A549 (cell line): ENCODE results near the gene ATF7IP2. TPM values are rescaled to one million over a fixed set of nuclear protein-coding genes. Genes with fewer than 3 reads are reported as not detected.
A peak's percentile ranks its signal among the peaks of the same experiment; 100 is the strongest.
"Not testable (repeated sequence)": the region's sequence is repeated elsewhere in the genome, so short reads cannot be mapped to it uniquely, and the experiment has no call there.

Experiments
- ATAC-seq, 2 experiments: fragments of 200-7000 bp in 1 of 2; fragments of >200 bp in 1 of 2; cut with Nextera tagmentation in 1 of 2; cut with Tn5 transposase in 1 of 2; 3 replicates each; pipeline versions ENCODE4 v1.8.0 to v1.9.1; 2018 to 2020; ENCODE audit warnings: mild to moderate bottlenecking in 1 of 2, moderate library complexity in 1 of 2
- CTCF ChIA-PET: fragments of 300-600 bp; sonication (Branson Sonifier 250); formaldehyde crosslinking; extraction: SDS; loops from one replicate; lab custom pipeline; 2021; ENCODE audit warnings: antibody characterized with exemption, inconsistent platforms; lab: Yijun Ruan, JAX
- POLR2A ChIA-PET: fragments of 350-600 bp; formaldehyde crosslinking; extraction: SDS; loops from one replicate; lab custom pipeline; 2021; ENCODE audit warnings: antibody characterized with exemption, inconsistent platforms; lab: Yijun Ruan, JAX
- DNase-seq, 2 experiments: peaks; one replicate each; pipeline versions ENCODE4 v3.0.0 to v3.0.0-alpha.2; 2011 to 2016; ENCODE audit warnings: low read depth in 1 of 2, low spot score in 1 of 2
- FAIRE-seq: peaks from 2 replicates; lab custom pipeline; 2011; peaks lifted over from hg19 to GRCh38; lab: Jason Lieb, UNC
- H3K27ac ChIP-seq, 2 experiments: fragments of >200 bp; sonication (Bioruptor Twin); formaldehyde crosslinking; 3 replicates each; pipeline ENCODE4 v1.5.1; 2016 to 2017
- H3K4me1 ChIP-seq: fragments of >200 bp; sonication (Bioruptor Twin); formaldehyde crosslinking; 3 replicates; pipeline ENCODE4 v1.6.1; 2016
- H3K4me2 ChIP-seq: fragments of >200 bp; sonication (Bioruptor Twin); formaldehyde crosslinking; 3 replicates; pipeline ENCODE4 v1.6.1; 2016
- H3K4me3 ChIP-seq: fragments of >200 bp; sonication (Bioruptor Twin); formaldehyde crosslinking; 3 replicates; pipeline ENCODE4 v1.5.1; 2016
- H3K9me3 ChIP-seq: fragments of >200 bp; sonication (Bioruptor Twin); formaldehyde crosslinking; 3 replicates; pipeline ENCODE4 v1.6.1; 2016
- BHLHE40 ChIP-seq: IDR thresholded peaks from 2 replicates; pipeline ENCODE4 v1.6.1; 2012; ENCODE audit warnings: low read depth, low read length, inconsistent platforms
- CEBPB ChIP-seq, 2 experiments: fragments of >200 bp in 1 of 2; sonication (Bioruptor Twin) in 1 of 2; formaldehyde crosslinking in 1 of 2; IDR thresholded peaks; 2 replicates each; pipeline ENCODE4 v1.6.1; 2012 to 2016
- EHF ChIP-seq: fragments of 250-450 bp; sonication (Bioruptor Pico); IDR thresholded peaks from 2 replicates; pipeline ENCODE4 v1.5.0; 2020; ENCODE audit warnings: mild to moderate bottlenecking
- ESRRA ChIP-seq: fragments of 150-350 bp; IDR thresholded peaks from 2 replicates; pipeline ENCODE4 v1.6.1; 2014; ENCODE audit warnings: mild to moderate bottlenecking, low read length, borderline replicate concordance
- FOXS1 ChIP-seq: fragments of 250-450 bp; sonication (Bioruptor Pico); IDR thresholded peaks from 2 replicates; pipeline ENCODE4 v1.5.0; 2020; ENCODE audit warnings: mild to moderate bottlenecking, moderate library complexity
- HDAC2 ChIP-seq: fragments of 200-600 bp; sonication (generic); IDR thresholded peaks from 2 replicates; pipeline ENCODE4 v1.6.1; 2016
- HES2 ChIP-seq: fragments of >200 bp; sonication (Bioruptor Twin); formaldehyde crosslinking; IDR thresholded peaks from 2 replicates; pipeline ENCODE4 v1.6.1; 2016
- HOXB13 ChIP-seq: fragments of 250-450 bp; sonication (Bioruptor Pico); IDR thresholded peaks from 2 replicates; pipeline ENCODE4 v1.5.0; 2020; ENCODE audit warnings: low read depth, mild to moderate bottlenecking, moderate library complexity
- HOXB5 ChIP-seq: fragments of 250-450 bp; sonication (Bioruptor Pico); IDR thresholded peaks from 2 replicates; pipeline ENCODE4 v1.5.0; 2020; ENCODE audit warnings: mild to moderate bottlenecking, moderate library complexity
- JUN ChIP-seq, 2 experiments: fragments of >200 bp; sonication (Bioruptor Twin); formaldehyde crosslinking; IDR thresholded peaks; 2 replicates in 1 of 2; 3 replicates in 1 of 2; pipeline ENCODE4 v1.6.1; 2016 to 2017
- KDM1A ChIP-seq: fragments of 200-600 bp; sonication (generic); IDR thresholded peaks from 2 replicates; pipeline ENCODE4 v1.6.1; 2016; ENCODE audit warnings: low read depth, mild to moderate bottlenecking
- NPAS2 ChIP-seq: fragments of 250-450 bp; sonication (Bioruptor Pico); IDR thresholded peaks from 2 replicates; pipeline ENCODE4 v1.8.0; 2022; ENCODE audit warnings: mild to moderate bottlenecking, moderate library complexity, borderline replicate concordance
- NR3C1 ChIP-seq: fragments of >200 bp; sonication (Bioruptor Twin); formaldehyde crosslinking; IDR thresholded peaks from 3 replicates; pipeline ENCODE4 v1.6.1; 2017
- POLR2AphosphoS2 ChIP-seq: conservative IDR thresholded peaks from 2 replicates; pipeline ENCODE4 v1.6.1; 2012; ENCODE audit warnings: low read length, improper control_type of control experiment, inconsistent platforms
- RCOR1 ChIP-seq: fragments of 150-350 bp; IDR thresholded peaks from 2 replicates; pipeline ENCODE4 v1.6.1; 2014; ENCODE audit warnings: antibody characterized with exemption, low read length, low read depth
- RFX5 ChIP-seq: fragments of 450-650 bp; IDR thresholded peaks from 2 replicates; pipeline ENCODE4 v1.7.1; 2014; ENCODE audit warnings: antibody characterized with exemption, mild to moderate bottlenecking, moderate library complexity
- SREBF2 ChIP-seq: fragments of 450-650 bp; IDR thresholded peaks from 2 replicates; pipeline ENCODE4 v1.6.1; 2014; ENCODE audit warnings: mild to moderate bottlenecking, moderate library complexity
- TFCP2L1 ChIP-seq: fragments of 250-450 bp; sonication (Bioruptor Pico); IDR thresholded peaks from 2 replicates; pipeline ENCODE4 v1.5.0; 2021; ENCODE audit warnings: mild to moderate bottlenecking
- TP53 ChIP-seq: fragments of 250-450 bp; sonication (Bioruptor Pico); IDR thresholded peaks from 2 replicates; pipeline ENCODE4 v1.5.0; 2021; ENCODE audit warnings: mild to moderate bottlenecking, moderate library complexity
- ZC3H11A ChIP-seq: fragments of 450-650 bp; IDR thresholded peaks from 2 replicates; pipeline ENCODE4 v1.6.1; 2014; ENCODE audit warnings: antibody characterized with exemption, mild to moderate bottlenecking
- WGBS: methylation state at CpG from one replicate; pipeline ENCODE4 v1.1.6; 2017; ENCODE audit errors: missing lambda C conversion rate; 5-methylcytosine and 5-hydroxymethylcytosine counted together
- polyA plus RNA-seq, 4 experiments: library from polyadenylated mRNA; depleted of rRNA in 3 of 4; stranded (reverse); fragments of >200 nt; fragmentation: RNase III in 1 of 4; extraction: RNeasy Plus Mini Kit Qiagen cat#74134 plus additional on column Dnase treatment in 1 of 4; gene quantifications; 2 replicates in 3 of 4; 3 replicates in 1 of 4; pipeline ENCODE4 v1.2.3, GENCODE V29; 2011 to 2017
- TF ChIP-seq, protein P1 (sequence below): IDR thresholded peaks from 2 replicates; pipeline ENCODE4 v1.6.1; 2012
- TF ChIP-seq, protein P2 (sequence below): fragments of 150-350 bp; IDR thresholded peaks from 2 replicates; pipeline ENCODE4 v1.6.1; 2014; ENCODE audit warnings: low read depth, mild to moderate bottlenecking, low read length

Gene ATF7IP2
- polyA plus RNA-seq, 2 of the 4 experiments (the other 2 are of a cell fraction) = 12.3 to 23.5 TPM

GRCh38 chr16:10339777-10340732 lies 45.8 kb upstream of the ATF7IP2 start:
- peaks cover 40% of the 10 kb centered on the region for H3K9me3 ChIP-seq
- DNase-seq = peak in 1 of 2 experiments; percentile 31
- CTCF ChIA-PET = no interaction called here
- TF ChIP-seq ESRRA (no peak), RCOR1 (no peak), NR3C1 (no peak), HOXB5 (CRISPR knock-in tag) (no peak)
- TF ChIP-seq, all 56 proteins: peak for 0
- H3K27ac ChIP-seq = no peak overlapping the region
- no peaks in the 10 kb centered on the region for H3K4me1 ChIP-seq
- FAIRE-seq (no peak), ATAC-seq (no peak)
- H3K4me2 ChIP-seq = no peak overlapping the region
- H3K4me3 ChIP-seq = no peak overlapping the region
- 55% methylated on average over 8 of the region's 8 CpGs for WGBS
- POLR2A ChIA-PET = no interaction called here

GRCh38 chr16:10343124-10343760 lies 42.6 kb upstream of the ATF7IP2 start:
- CTCF ChIA-PET = no interaction called here
- Histone ChIP-seq H3K4me3 (no peak overlapping the region), H3K9me3 (peaks cover 40% of the 10 kb centered on the region), H3K4me2 (no peak overlapping the region), H3K27ac (no peak overlapping the region), H3K4me1 (no peaks in the 10 kb centered on the region)
- ATAC-seq = no peak
- TF ChIP-seq JUN (IDR thresholded peaks at IDR 0.05) (no peak), BHLHE40 (no peak), TFCP2L1 (CRISPR knock-in tag) (no peak), TP53 (CRISPR knock-in tag) (no peak), RFX5 (no peak), CEBPB (IDR thresholded peaks at IDR 0.05) (no peak), HES2 (no peak), POLR2AphosphoS2 (no peak)
- TF ChIP-seq, protein P1, sequence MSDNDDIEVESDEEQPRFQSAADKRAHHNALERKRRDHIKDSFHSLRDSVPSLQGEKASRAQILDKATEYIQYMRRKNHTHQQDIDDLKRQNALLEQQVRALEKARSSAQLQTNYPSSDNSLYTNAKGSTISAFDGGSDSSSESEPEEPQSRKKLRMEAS = no peak
- TF ChIP-seq, protein P2, sequence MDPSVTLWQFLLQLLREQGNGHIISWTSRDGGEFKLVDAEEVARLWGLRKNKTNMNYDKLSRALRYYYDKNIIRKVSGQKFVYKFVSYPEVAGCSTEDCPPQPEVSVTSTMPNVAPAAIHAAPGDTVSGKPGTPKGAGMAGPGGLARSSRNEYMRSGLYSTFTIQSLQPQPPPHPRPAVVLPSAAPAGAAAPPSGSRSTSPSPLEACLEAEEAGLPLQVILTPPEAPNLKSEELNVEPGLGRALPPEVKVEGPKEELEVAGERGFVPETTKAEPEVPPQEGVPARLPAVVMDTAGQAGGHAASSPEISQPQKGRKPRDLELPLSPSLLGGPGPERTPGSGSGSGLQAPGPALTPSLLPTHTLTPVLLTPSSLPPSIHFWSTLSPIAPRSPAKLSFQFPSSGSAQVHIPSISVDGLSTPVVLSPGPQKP = no peak
- TF ChIP-seq, all 56 proteins: peak for 0
- 42% methylated on average over 9 of the region's 9 CpGs for WGBS
- POLR2A ChIA-PET = no interaction called here
- no peak for FAIRE-seq
- peak in 1 of 2 experiments; percentile 12 for DNase-seq

DNA sequence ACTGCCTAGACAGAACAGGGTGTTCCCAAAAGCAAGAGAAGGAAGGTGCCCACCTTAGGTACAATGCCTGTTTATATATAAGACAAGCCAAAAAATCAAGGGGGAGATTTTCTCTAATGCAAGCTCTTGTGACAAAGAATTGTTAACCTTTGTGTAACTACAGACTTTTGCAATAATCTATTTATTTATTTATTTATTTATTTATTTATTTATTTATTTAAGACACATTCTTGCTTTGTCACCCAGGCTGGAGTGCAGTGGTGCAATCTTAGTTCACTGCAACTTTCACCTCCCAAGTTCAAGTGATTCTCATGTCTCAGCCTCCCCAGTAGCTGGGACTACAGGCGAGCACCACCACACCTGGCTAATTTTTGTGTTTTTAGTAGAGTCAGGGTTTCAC lies 41.2 kb upstream of the ATF7IP2 start:
- FAIRE-seq, H3K4me2 ChIP-seq, DNase-seq, H3K4me1 ChIP-seq, H3K27ac ChIP-seq, ATAC-seq, CTCF ChIA-PET, H3K4me3 ChIP-seq: not testable (repeated sequence)
- H3K9me3 ChIP-seq = peaks cover 37% of the 10 kb centered on the region
- WGBS = 0% methylated on average over 1 of the region's 1 CpG
- POLR2A ChIA-PET = interaction anchor here (0.8 kb wide), 1 partner anchor 11 kb away, joined by 5 read pairs; no protein-coding TSS in a partner anchor
- TF ChIP-seq ZC3H11A = peak; percentile 14; the same call in 1 of the 2 replicates

DNA sequence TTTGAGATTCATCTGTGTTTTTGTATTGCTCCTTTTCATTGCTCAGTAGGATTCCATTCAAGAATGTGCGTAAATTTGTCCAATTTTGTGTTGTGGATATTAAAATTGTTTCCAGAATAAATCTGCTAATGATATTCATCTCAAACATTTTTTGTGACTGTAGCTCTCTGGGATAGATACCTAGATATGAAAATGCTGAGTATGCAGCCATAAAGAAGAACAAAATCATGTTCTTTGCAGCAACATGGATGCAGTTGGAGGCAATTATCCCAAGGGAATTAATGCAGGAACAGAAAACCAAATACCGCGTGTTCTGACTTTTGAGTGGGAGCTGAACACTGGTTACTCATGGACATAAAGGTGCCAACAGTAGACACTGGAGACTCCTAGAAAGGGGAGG lies 40.2 kb upstream of the ATF7IP2 start:
- FAIRE-seq = no peak
- CTCF ChIA-PET = no interaction called here
- Histone ChIP-seq H3K4me2 (no peak overlapping the region), H3K9me3 (peaks cover 28% of the 10 kb centered on the region; the same call in 2 of the 3 replicates)
- no peak for TF ChIP-seq HDAC2
- TF ChIP-seq ZC3H11A = no peak
- TF ChIP-seq TFCP2L1 (CRISPR knock-in tag) = no peak
- no peak for TF ChIP-seq NPAS2 (CRISPR knock-in tag)
- no peak for TF ChIP-seq FOXS1 (CRISPR knock-in tag)
- no peak for TF ChIP-seq SREBF2
- TF ChIP-seq KDM1A = no peak
- TF ChIP-seq JUN (IDR thresholded peaks at IDR 0.05) = no peak
- TF ChIP-seq EHF = no peak
- no peak for TF ChIP-seq HOXB13 (CRISPR knock-in tag)
- TF ChIP-seq, all 56 proteins: peak for 0
- Histone ChIP-seq H3K27ac (no peak overlapping the region), H3K4me3 (no peak overlapping the region), H3K4me1 (no peaks in the 10 kb centered on the region)
- DNase-seq (no peak), ATAC-seq (no peak)
- POLR2A ChIA-PET = no interaction called here
- WGBS = 88% methylated on average over 3 of the region's 3 CpGs
